Activated naive CD8-positive, alpha-beta T cell treated with anti-CD3 and anti-CD28 coated beads, Interleukin-2, amount 10 ng/mL, durations not matched to agents 7 days and 5 days (primary cell): ENCODE measurements around the gene GSTT2B. TPM values are rescaled to one million over a fixed set of nuclear protein-coding genes. Genes with fewer than 3 reads are reported as not detected.
"Not testable (repeated sequence)": the region's sequence is repeated elsewhere in the genome, so short reads cannot be mapped to it uniquely, and the experiment has no call there.

Source experiments
- ATAC-seq: fragments of 150-1000 bp; cut with Tn5 transposase; one replicate; pipeline ENCODE4 v1.10.0; 2021; ENCODE audit warnings: low read depth, moderate library complexity
- POLR2A ChIA-PET: fragments of 350-600 bp; sonication (Branson Sonifier 250); formaldehyde crosslinking; loops from one replicate; lab custom pipeline; 2021; ENCODE audit warnings: antibody characterized with exemption; lab: Charles Lee
- DNase-seq: peaks from one replicate; pipeline ENCODE4 v3.0.0; 2021
- H3K27ac Mint-ChIP-seq: one replicate; pipeline ENCODE4 v1.8.0; 2022; ENCODE audit warnings: mild to moderate bottlenecking, mixed read lengths
- H3K27me3 Mint-ChIP-seq: one replicate; pipeline ENCODE4 v1.8.0; 2022; ENCODE audit warnings: mild to moderate bottlenecking, moderate library complexity, mixed read lengths
- H3K36me3 Mint-ChIP-seq: one replicate; pipeline ENCODE4 v1.8.0; 2021; ENCODE audit warnings: mild to moderate bottlenecking, mixed read lengths
- H3K4me1 Mint-ChIP-seq: one replicate; pipeline ENCODE4 v1.8.0; 2021; ENCODE audit warnings: mixed read lengths
- H3K4me3 Mint-ChIP-seq: one replicate; pipeline ENCODE4 v1.8.0; 2022; ENCODE audit warnings: mild to moderate bottlenecking, moderate library complexity, mixed read lengths
- H3K9me3 Mint-ChIP-seq: one replicate; pipeline ENCODE4 v1.8.0; 2021; ENCODE audit warnings: mixed read lengths
- total RNA-seq, 2 experiments: library from RNA; stranded (reverse); gene quantifications; one replicate each; pipeline ENCODE4 v1.2.3, GENCODE V29; 2021

The GSTT2B gene
- total RNA-seq, 2 experiments from 2014 or later = not detected

- no peak overlapping the region for H3K27ac Mint-ChIP-seq
Observed at GRCh38 chr22:24001314-24001713, 40.3 kb upstream of the GSTT2B start.

DNA sequence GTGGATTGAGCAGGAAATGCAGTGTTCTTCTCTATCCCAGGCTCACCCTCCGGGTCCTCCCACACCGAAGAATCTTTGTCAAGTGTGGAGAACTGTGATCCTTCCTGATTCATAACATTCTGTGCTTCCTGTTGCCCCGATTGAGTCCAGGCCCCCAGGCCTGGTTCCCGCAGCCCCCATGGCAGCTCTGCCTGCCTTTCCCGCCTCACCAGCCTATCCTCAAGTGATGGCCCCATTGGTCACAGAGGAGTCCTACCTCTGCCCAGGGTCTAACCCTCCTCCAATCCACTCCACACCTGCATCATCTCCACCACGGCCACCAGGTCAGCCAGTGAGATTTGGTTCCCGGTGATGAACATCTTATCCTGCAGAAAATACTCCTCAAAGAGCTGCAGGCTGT lies 38.8 kb upstream of the GSTT2B start:
- H3K9me3 Mint-ChIP-seq, H3K4me1 Mint-ChIP-seq, POLR2A ChIA-PET, H3K27ac Mint-ChIP-seq, ATAC-seq, H3K4me3 Mint-ChIP-seq, H3K36me3 Mint-ChIP-seq, DNase-seq, H3K27me3 Mint-ChIP-seq: not testable (repeated sequence)

More at GRCh38 chr22:24001314-24001713, 40.3 kb upstream of the GSTT2B start:
- Mint-ChIP-seq H3K4me3 (no peak overlapping the region), H3K27me3 (peaks cover 4% of the 10 kb centered on the region), H3K36me3 (no peaks in the 10 kb centered on the region), H3K4me1 (peaks cover 6% of the 10 kb centered on the region), H3K9me3 (no peaks in the 10 kb centered on the region)
- DNase-seq (no peak), ATAC-seq (no peak)
- POLR2A ChIA-PET = interaction anchor here (1.2 kb wide), 1 partner anchor 9 kb away, joined by 4 read pairs; the partner anchor contains the start of gene CABIN1

DNA sequence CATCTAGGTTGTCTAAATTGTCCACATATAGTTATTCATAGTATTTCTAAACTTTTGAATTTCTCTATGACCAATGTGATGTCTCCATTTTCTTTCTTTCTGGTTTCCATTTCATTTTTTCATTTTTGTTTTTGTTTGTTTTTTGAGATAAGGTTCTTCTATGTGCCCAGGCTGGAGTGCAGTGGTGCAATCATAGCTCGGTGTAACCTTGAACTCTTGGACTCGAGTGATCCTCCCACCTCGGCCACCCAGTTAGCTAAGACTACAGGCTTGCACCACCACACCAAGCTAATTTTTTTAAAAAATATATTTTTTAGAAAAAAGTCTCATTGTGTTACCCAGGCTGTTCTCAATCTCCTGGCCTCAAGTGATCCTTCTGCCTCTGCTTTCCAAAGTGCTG lies 36.1 kb upstream of the GSTT2B start:
- ATAC-seq = no peak
- Mint-ChIP-seq H3K27me3 (peaks cover 4% of the 10 kb centered on the region), H3K4me3 (no peak overlapping the region), H3K27ac (no peak overlapping the region), H3K9me3 (no peaks in the 10 kb centered on the region), H3K36me3 (no peaks in the 10 kb centered on the region), H3K4me1 (peaks cover 3% of the 10 kb centered on the region)
- no peak for DNase-seq
- POLR2A ChIA-PET = no interaction called here

DNA sequence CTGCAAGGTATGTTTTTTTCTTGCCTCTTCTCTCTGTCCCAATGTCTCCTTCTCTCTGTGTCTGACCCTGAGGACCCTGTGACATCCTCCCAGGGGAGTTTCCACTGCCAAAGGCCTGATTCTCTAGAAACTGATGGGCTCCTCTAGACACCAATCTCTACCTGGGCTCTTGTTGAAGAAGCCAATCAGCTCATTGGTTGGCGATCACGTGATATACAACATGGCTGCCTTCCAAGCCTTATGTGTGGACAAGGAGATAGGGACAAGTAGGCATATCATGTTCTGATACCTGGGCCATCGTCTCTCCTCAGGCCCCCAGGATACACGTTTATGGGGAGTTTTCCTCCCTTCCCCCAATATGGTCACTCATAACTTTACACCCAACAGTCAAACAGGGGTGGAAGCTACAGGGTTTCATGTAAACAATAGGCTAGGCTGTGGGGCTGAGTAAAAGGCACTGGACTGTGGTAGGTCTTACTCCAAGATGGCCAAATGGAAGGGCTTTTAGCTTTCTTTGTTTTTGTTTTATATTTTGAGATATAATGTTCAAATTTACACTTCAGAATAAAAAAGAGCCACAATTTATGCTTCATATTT lies 32.7 kb upstream of the GSTT2B start:
- POLR2A ChIA-PET, H3K36me3 Mint-ChIP-seq, DNase-seq, H3K27me3 Mint-ChIP-seq, H3K4me3 Mint-ChIP-seq, H3K27ac Mint-ChIP-seq, H3K9me3 Mint-ChIP-seq, ATAC-seq, H3K4me1 Mint-ChIP-seq: not testable (repeated sequence)

DNA sequence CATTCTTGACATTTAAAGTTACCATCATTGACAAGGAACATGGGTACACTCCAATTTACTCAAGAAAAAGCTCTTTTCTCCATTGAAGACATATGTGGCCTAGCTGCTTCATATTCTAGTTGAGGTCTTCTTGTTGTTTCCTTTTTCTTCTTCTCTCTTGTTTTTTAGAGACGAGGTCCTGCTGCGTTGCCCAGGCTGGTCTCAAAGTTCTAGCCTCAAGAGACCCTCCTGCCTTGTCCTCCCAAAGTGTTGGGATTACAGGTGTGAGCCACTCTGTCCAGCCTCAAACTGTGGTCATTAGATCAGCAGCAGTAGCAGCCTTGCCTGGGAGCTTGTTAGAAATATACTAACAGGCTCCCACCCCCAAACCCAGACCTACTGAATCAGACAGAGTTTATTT lies 32.1 kb upstream of the GSTT2B start:
- not testable (repeated sequence) for H3K4me3 Mint-ChIP-seq

DNA sequence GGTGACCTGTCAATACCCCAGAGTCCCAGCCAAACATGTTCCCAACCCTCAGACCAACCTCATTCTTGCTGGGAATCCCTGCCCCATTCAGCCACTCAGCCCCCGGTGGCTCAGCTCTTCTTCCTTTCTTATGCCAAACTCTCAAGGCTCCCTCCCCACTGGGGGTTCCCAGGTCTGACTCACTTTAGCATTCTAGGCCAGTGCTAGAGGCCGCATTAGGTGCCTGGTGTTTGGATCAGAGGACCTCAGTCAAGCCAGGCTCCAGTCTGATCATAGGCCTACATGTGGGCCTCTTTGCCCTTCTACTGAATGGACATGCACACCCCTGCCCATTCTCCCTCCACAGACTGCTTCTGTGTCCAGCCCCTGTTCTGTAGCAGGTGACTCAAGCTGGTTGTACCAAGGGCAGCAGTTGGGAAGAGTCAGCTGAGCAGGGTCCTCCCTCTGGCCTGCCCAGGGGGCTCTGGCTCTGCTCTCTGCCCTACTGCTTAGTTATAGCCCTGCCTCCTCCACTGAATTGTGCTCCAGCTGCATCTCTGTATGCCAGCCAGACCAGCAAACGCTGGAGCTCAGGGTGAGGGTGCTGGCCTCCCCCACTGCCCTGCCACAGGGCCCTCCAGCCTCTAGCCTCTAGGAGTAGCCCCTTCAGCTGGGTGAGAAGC lies 28.7 kb upstream of the GSTT2B start:
- DNase-seq, H3K27ac Mint-ChIP-seq, H3K9me3 Mint-ChIP-seq, H3K4me1 Mint-ChIP-seq, H3K36me3 Mint-ChIP-seq, H3K27me3 Mint-ChIP-seq, POLR2A ChIA-PET, ATAC-seq, H3K4me3 Mint-ChIP-seq: not testable (repeated sequence)

More for the DNA sequence above, 32.1 kb upstream of the GSTT2B start:
- POLR2A ChIA-PET, DNase-seq, ATAC-seq, H3K4me1 Mint-ChIP-seq, H3K27ac Mint-ChIP-seq, H3K36me3 Mint-ChIP-seq, H3K9me3 Mint-ChIP-seq, H3K27me3 Mint-ChIP-seq: not testable (repeated sequence)

- ATAC-seq, H3K4me1 Mint-ChIP-seq, H3K4me3 Mint-ChIP-seq, POLR2A ChIA-PET, H3K9me3 Mint-ChIP-seq, H3K27ac Mint-ChIP-seq, DNase-seq, H3K36me3 Mint-ChIP-seq, H3K27me3 Mint-ChIP-seq: not testable (repeated sequence)
Observed at GRCh38 chr22:23986538-23987178, 25.7 kb upstream of the GSTT2B start.

DNA sequence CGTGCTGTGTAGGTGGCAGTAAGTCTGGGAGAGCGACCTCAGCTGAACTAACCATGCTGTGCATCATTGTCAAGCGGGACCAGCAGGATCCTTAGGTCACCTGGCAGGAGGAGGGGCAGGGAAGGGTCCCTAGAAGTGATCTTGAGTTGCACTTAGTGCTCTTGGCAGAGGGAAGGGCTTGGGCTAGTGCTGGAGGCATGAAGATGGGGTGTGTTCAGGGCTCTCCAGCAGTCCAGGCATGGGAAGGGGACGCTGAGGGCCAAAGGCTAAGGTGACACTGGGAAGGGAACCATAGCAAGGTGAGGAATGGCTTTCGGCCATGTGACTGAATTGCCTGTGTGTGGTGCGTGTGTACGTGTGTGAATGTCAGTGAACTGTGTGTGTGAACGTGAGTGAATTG lies 25.1 kb upstream of the GSTT2B start:
- H3K4me1 Mint-ChIP-seq, POLR2A ChIA-PET, H3K4me3 Mint-ChIP-seq, H3K27ac Mint-ChIP-seq, H3K36me3 Mint-ChIP-seq, ATAC-seq, DNase-seq, H3K27me3 Mint-ChIP-seq, H3K9me3 Mint-ChIP-seq: not testable (repeated sequence)

DNA sequence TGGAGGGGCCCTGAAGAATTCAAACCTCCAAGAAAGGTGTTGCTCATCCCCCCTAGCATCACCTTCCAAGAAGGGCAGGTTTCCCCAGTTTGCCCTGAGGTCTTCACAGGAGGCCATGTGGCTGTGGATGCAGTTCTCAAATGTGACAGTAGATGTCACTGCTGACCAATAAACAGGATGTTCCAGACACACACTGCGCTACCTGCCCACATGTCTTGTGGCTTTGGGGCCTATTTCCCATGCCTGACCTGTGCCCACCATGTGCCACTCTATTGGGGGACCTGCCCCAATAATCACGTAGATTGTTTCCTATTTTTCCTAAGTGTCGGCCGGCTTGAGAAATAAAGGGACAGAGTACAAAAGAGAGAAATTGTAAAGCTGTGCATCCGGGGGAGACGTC lies 23.4 kb upstream of the GSTT2B start:
- no peaks in the 10 kb centered on the region for H3K4me1 Mint-ChIP-seq
- H3K27me3 Mint-ChIP-seq = no peaks in the 10 kb centered on the region
- H3K9me3 Mint-ChIP-seq = no peaks in the 10 kb centered on the region
- no peaks in the 10 kb centered on the region for H3K36me3 Mint-ChIP-seq
- POLR2A ChIA-PET = no interaction called here
- no peak for DNase-seq
- H3K4me3 Mint-ChIP-seq = no peak overlapping the region
- H3K27ac Mint-ChIP-seq = no peak overlapping the region
- no peak for ATAC-seq

DNA sequence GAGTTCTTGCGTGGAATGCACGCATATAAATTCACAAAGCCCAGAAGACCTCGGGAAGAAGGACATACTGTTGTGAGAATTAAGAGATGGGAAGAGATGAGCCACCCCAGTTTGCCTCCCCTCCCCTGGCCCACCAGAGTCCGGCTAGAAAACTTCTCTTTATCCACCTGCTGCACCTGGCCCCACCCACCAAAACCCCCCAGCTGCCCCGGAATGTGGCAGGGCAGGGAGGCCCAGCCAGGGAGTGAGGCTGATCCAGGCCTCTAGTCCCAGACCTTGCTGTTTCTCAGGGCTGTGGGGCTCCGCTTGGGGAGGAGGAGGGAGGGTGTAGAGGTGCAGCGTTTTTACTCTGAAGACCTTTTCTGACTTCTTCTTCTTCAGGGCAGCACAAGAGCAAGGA lies 19.6 kb upstream of the GSTT2B start:
- H3K9me3 Mint-ChIP-seq, POLR2A ChIA-PET, H3K27ac Mint-ChIP-seq, H3K4me1 Mint-ChIP-seq, H3K4me3 Mint-ChIP-seq, DNase-seq, H3K36me3 Mint-ChIP-seq, H3K27me3 Mint-ChIP-seq, ATAC-seq: not testable (repeated sequence)

DNA sequence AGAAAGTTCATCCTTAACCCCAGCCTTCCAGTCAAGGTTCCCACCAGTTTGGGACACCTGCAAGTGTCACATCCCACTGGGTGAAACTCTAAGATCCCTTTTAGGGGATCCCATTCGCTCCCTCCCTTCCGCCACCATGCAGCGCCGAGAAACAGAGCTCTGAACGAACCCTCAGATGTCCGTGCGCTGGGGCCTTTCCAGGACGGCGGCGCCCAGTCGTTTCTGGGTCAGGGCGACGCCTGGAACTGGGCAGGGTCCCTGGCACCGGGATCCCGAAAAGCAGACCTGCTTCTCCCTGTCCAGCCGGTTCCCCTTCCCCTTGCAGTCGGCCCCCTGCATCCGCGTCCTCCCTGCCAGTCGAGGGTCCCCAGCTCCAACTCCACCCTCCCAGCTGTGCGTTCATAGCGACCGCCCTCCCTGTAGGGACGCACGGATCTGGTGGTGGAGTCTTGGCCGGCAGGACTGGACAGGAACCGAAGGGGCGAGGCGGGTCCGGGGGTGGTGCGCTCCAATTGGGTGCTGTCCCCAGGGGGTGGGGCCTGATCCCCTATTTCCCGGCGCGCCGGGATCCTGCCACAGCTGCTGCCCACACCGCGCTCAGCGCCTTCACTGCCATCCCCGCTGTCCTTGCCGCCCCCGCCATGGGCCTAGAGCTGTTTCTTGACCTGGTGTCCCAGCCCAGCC lies 18.7 kb upstream of the GSTT2B start, which contains the start of gene GSTT2:
GSTT2 (plus strand) TSS at position 578 of the 684 bp plus-strand sequence.
- DNase-seq, H3K27ac Mint-ChIP-seq, H3K4me1 Mint-ChIP-seq, H3K27me3 Mint-ChIP-seq, H3K36me3 Mint-ChIP-seq, H3K4me3 Mint-ChIP-seq, H3K9me3 Mint-ChIP-seq, POLR2A ChIA-PET: not testable (repeated sequence)
- peak; percentile 22 for ATAC-seq

DNA sequence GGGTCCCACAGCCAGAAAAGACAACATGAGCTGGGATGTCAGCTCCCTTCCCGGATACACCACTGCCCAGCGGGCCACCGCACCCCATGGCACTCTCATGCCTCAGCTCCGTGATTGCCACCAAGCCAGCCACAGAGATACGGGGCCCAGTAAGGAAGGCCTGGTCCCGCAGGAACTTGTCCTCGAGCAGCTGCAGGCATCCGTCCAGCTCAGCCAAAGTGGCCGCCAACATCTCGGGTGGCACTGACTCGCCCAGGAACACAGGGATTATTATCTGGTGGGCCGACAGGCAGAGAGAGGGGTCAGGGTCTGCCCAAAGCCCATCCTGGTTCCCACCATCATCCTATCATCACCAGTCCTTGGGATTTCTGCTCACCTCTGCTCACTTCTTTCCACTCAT lies 16.3 kb upstream of the GSTT2B start:
- H3K9me3 Mint-ChIP-seq, POLR2A ChIA-PET, H3K36me3 Mint-ChIP-seq, ATAC-seq, H3K4me1 Mint-ChIP-seq, H3K27me3 Mint-ChIP-seq, DNase-seq, H3K4me3 Mint-ChIP-seq, H3K27ac Mint-ChIP-seq: not testable (repeated sequence)

GRCh38 chr22:23974836-23975352 lies 13.9 kb upstream of the GSTT2B start:
- H3K4me3 Mint-ChIP-seq, H3K27ac Mint-ChIP-seq, H3K27me3 Mint-ChIP-seq, DNase-seq, H3K9me3 Mint-ChIP-seq, POLR2A ChIA-PET: not testable (repeated sequence)
- peaks cover 14% of the 10 kb centered on the region for H3K36me3 Mint-ChIP-seq
- peak; percentile 35 for ATAC-seq
- H3K4me1 Mint-ChIP-seq = peaks cover 12% of the 10 kb centered on the region
